Upper lobe of right lung (tissue), 1 donor: ENCODE data around the gene NEK1. TPM values are rescaled to one million over a fixed set of nuclear protein-coding genes. Genes with fewer than 3 reads are reported as not detected.

Experiments used
- ATAC-seq: fragments of 200-7000 bp; cut with Tn5 transposase; one replicate; pipeline ENCODE4 v1.9.1; 2020; ENCODE audit warnings: mild to moderate bottlenecking, moderate library complexity
- DNase-seq: peaks from one replicate; pipeline ENCODE4 v3.0.0-alpha.2; 2020
- H3K27ac ChIP-seq: fragments of 200-600 bp; one replicate; pipeline ENCODE4 v1.8.0; 2022
- H3K27me3 ChIP-seq: fragments of 200-600 bp; one replicate; pipeline ENCODE4 v1.8.0; 2022; ENCODE audit warnings: mild to moderate bottlenecking
- H3K36me3 ChIP-seq: fragments of 200-600 bp; one replicate; pipeline ENCODE4 v1.8.0; 2022
- H3K4me1 ChIP-seq: fragments of 200-600 bp; one replicate; pipeline ENCODE4 v1.8.0; 2022
- H3K4me3 ChIP-seq: fragments of 200-600 bp; one replicate; pipeline ENCODE4 v1.8.0; 2022; ENCODE audit warnings: mild to moderate bottlenecking
- H3K9me3 ChIP-seq: fragments of 200-600 bp; one replicate; pipeline ENCODE4 v1.8.0; 2022
- intact Hi-C: fragments of 100-400 bp; cut with DNase I; formaldehyde crosslinking; loops from one replicate; pipeline ENCODE4 v1.11.0; 2022
- long read RNA-seq: library from polyadenylated mRNA; unstranded; transcript quantifications from one replicate; pipeline ENCODE4 v2.0.0, GENCODE V29; 2021
- total RNA-seq: library from RNA; stranded (reverse); fragmentation: NEBNext Ultra II Directional; extraction: Animal tissue kit (Norgen Biotek cat#: 25700); gene quantifications from one replicate; pipeline ENCODE4 v1.2.1, GENCODE V29; 2021
- TF ChIP-seq, protein P1 (sequence below): fragments of 200-600 bp; IDR thresholded peaks from one replicate; pipeline ENCODE4 v1.8.0; 2022; ENCODE audit warnings: antibody characterized with exemption
- donor health status: DM: no; HTN: yes; CAD: no; lungs with severe emphysema.

Gene NEK1, protein sequence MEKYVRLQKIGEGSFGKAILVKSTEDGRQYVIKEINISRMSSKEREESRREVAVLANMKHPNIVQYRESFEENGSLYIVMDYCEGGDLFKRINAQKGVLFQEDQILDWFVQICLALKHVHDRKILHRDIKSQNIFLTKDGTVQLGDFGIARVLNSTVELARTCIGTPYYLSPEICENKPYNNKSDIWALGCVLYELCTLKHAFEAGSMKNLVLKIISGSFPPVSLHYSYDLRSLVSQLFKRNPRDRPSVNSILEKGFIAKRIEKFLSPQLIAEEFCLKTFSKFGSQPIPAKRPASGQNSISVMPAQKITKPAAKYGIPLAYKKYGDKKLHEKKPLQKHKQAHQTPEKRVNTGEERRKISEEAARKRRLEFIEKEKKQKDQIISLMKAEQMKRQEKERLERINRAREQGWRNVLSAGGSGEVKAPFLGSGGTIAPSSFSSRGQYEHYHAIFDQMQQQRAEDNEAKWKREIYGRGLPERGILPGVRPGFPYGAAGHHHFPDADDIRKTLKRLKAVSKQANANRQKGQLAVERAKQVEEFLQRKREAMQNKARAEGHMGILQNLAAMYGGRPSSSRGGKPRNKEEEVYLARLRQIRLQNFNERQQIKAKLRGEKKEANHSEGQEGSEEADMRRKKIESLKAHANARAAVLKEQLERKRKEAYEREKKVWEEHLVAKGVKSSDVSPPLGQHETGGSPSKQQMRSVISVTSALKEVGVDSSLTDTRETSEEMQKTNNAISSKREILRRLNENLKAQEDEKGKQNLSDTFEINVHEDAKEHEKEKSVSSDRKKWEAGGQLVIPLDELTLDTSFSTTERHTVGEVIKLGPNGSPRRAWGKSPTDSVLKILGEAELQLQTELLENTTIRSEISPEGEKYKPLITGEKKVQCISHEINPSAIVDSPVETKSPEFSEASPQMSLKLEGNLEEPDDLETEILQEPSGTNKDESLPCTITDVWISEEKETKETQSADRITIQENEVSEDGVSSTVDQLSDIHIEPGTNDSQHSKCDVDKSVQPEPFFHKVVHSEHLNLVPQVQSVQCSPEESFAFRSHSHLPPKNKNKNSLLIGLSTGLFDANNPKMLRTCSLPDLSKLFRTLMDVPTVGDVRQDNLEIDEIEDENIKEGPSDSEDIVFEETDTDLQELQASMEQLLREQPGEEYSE (N-terminal part only)
- total RNA-seq, result 13.5 TPM
- long read RNA-seq, full-length matches to known transcripts, result 4 of 13 reads
- long read RNA-seq, partial matches to known transcripts, result 5 of 13 reads
- long read RNA-seq, other reads (novel, unspliced or antisense), result 4 of 13 reads

DNA sequence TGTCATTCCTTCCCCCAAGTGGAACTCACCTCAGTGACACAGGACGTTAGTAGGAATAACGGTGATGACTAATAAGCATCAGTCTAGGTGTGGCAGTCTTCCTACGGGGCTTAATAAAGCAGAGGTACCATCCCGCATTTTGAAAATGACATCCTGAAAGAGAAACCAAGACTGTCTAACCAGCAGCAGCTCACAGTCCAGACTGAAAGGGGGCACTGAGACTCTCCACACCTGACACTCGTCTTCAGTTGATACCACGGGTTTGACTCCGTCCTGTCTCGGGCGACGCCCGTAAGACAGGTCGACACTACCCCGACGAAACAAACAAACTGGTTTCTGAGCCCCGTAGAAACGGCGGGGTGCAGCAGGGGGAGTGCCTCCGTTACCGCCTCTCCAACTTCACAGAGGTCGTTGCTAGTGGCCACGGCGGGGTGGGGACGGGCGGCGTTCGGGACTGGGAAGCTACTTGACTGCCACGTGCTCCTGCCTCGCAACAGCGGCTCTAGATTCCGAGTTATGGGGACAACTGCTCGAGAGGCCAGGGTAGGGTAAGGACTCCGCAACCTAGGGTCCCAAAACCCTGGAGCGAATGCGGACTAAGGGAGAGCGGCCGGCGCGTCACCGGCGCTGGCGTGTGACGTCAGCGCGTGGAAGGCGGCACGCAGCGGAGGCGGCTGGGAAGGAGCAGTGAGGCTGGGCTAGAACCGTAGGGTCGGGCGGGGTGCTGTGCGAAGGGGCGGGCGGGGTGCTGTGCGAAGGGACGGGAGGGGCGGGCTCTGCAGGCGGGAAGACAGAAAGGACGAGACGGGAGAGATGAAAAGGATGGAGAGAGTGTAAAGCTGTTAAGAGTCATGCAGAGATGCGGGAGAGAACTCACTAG is at the start of gene NEK1:
Gene NEK1, minus strand, starts transcription at position 593 of the 880 bp plus-strand sequence. CDS start 9,953 bp downstream, outside the sequence.
- TF ChIP-seq, protein P1, sequence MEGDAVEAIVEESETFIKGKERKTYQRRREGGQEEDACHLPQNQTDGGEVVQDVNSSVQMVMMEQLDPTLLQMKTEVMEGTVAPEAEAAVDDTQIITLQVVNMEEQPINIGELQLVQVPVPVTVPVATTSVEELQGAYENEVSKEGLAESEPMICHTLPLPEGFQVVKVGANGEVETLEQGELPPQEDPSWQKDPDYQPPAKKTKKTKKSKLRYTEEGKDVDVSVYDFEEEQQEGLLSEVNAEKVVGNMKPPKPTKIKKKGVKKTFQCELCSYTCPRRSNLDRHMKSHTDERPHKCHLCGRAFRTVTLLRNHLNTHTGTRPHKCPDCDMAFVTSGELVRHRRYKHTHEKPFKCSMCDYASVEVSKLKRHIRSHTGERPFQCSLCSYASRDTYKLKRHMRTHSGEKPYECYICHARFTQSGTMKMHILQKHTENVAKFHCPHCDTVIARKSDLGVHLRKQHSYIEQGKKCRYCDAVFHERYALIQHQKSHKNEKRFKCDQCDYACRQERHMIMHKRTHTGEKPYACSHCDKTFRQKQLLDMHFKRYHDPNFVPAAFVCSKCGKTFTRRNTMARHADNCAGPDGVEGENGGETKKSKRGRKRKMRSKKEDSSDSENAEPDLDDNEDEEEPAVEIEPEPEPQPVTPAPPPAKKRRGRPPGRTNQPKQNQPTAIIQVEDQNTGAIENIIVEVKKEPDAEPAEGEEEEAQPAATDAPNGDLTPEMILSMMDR, result no peak
- peak; percentile 95 for DNase-seq
- Histone ChIP-seq H3K27ac (peak within 1 kb of the TSS; percentile 96), H3K36me3 (no peaks in the 10 kb centered on the region), H3K9me3 (no peaks in the 10 kb centered on the region), H3K27me3 (no peaks in the 10 kb centered on the region), H3K4me1 (peaks cover 14% of the 10 kb centered on the region), H3K4me3 (peak within 1 kb of the TSS; percentile 83)
- intact Hi-C loops, result no loop called here
- ATAC-seq, result peak; percentile 99

DNA sequence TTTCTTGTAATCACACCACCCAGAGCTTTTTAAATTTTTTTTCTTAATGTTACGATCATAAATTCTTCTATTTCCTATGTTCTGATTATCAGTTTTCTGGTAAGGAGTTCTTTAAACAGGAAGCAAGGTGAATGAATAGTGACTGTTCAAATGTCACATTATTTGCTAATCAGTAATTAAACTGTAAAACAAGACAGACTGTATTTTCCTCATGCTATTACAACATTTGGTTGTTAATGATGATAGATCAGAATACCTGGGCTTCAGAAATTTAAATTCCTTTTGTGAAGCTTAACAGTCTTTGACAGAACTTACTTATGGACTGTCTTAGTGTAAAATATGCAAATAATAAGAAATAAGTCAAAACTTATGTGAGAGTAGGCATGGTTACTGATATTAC is 49.4 kb upstream of the NEK1 start:
- no peaks in the 10 kb centered on the region for H3K9me3 ChIP-seq
- intact Hi-C loops, result no loop called here
- no peak overlapping the region for H3K27ac ChIP-seq
- DNase-seq, result no peak
- no peak overlapping the region for H3K4me3 ChIP-seq
- no peaks in the 10 kb centered on the region for H3K27me3 ChIP-seq
- peaks cover 24% of the 10 kb centered on the region for H3K4me1 ChIP-seq
- no peaks in the 10 kb centered on the region for H3K36me3 ChIP-seq
- TF ChIP-seq, protein P1, result no peak
- ATAC-seq, result no peak

DNA sequence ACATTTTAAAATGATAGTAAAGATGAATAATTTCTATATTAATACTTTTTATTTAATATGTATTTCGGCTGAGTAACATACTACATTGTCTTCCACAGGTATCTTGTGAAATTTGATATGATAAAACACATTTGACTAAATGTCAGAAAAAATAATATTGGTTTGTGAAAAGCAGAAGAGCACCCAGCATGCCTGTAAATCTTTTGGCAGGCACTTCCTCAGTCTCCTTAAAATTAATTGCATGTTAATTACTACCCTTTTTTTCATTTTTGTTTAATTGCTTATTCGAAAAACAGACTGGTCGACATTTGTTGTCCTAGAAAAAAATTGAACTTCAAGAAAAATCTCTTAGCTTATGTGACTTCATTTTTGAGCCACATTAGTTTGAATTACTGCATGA is 48.5 kb upstream of the NEK1 start:
- no peak overlapping the region for H3K4me3 ChIP-seq
- H3K36me3 ChIP-seq, result no peaks in the 10 kb centered on the region
- DNase-seq (no peak), ATAC-seq (no peak)
- H3K9me3 ChIP-seq, result no peaks in the 10 kb centered on the region
- H3K4me1 ChIP-seq, result peaks cover 24% of the 10 kb centered on the region
- intact Hi-C loops, result no loop called here
- H3K27ac ChIP-seq, result peak overlapping the region; percentile 73
- H3K27me3 ChIP-seq, result no peaks in the 10 kb centered on the region
- TF ChIP-seq, protein P1, result no peak

DNA sequence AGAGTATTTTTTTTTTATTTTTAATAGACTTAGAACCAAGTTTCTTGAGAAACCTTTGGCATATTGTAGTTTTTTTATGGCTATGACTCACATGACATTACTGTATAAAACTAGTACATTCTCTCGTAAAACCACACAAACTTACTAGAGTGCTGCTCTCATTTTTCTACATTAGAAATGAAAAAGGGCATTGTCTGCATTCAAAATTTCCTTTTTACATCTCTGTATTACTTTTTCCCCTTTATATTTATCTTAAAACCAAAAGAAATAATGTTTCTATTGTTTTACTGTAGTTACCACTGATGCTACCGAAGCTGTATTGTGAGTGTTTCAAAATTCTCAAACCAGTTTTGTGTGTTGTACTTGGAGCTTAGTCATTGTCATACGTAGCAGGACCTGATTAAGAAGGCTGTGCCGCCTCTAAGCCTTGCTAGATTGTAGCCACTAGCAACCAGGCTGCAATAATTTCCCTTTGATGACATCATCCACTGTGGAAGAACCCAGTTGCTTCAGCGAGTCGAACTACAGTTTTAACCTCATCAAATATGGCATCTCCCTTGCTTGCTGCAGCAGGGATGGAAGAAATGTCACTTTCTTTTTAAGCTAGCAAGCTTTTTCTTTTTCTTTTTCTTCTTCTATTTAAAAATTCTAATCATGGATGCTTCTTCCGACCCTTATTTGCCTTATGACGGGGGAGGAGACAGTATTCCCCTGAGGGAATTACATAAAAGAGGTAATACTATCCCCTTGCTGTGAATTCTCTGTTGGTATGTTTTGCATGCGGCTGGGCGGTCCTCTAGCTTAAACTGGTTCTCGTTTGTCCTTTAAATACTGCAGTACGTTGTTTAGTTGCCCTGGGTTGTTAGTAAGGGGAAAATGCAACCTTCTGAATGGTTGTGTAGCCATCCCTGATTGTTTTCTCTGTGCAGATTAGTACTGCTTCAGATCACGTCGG is 47.6 kb upstream of the NEK1 start:
- Histone ChIP-seq H3K27ac (peak overlapping the region; percentile 73), H3K27me3 (no peaks in the 10 kb centered on the region), H3K4me1 (peaks cover 20% of the 10 kb centered on the region), H3K4me3 (peak overlapping the region; percentile 39), H3K36me3 (no peaks in the 10 kb centered on the region), H3K9me3 (no peaks in the 10 kb centered on the region)
- TF ChIP-seq, protein P1, result no peak
- no peak for DNase-seq
- ATAC-seq, result peak; percentile 99
- intact Hi-C loops, result no loop called here
